GM23338 (cell line): ENCODE results near the gene KAZN. TPM values are rescaled to one million over a fixed set of nuclear protein-coding genes. Genes with fewer than 3 reads are reported as not detected.

ENCODE experiments used
- ATAC-seq: fragments of 200-7000 bp; cut with Tn5 transposase; 3 replicates; pipeline ENCODE4 v1.9.1; 2020
- DNase-seq: peaks from one replicate; pipeline ENCODE4 v3.0.0-alpha.2; 2015; ENCODE audit warnings: low spot score
- H2AFZ ChIP-seq: fragments of 200-600 bp; sonication (generic); 2 replicates; pipeline ENCODE4 v1.8.0; 2016; ENCODE audit warnings: antibody characterized with exemption, mild to moderate bottlenecking, moderate library complexity
- H3F3A ChIP-seq: fragments of 200-600 bp; sonication (generic); replicated peaks from 2 replicates; pipeline ENCODE4 v1.8.0; 2017; ENCODE audit warnings: antibody characterized with exemption, mixed run types, low read depth
- H3K27ac ChIP-seq: fragments of 200-600 bp; sonication (generic); 2 replicates; pipeline ENCODE4 v1.6.1; 2016; ENCODE audit warnings: low read depth
- H3K27me3 ChIP-seq: fragments of 200-600 bp; sonication (generic); 2 replicates; pipeline ENCODE4 v1.8.0; 2016; ENCODE audit warnings: mild to moderate bottlenecking, mixed run types, moderate library complexity; ENCODE audit not compliant: insufficient read depth
- H3K36me3 ChIP-seq: fragments of 200-600 bp; sonication (generic); 2 replicates; pipeline ENCODE4 v1.8.0; 2016; ENCODE audit warnings: mild to moderate bottlenecking; ENCODE audit not compliant: insufficient read depth
- H3K4me1 ChIP-seq: fragments of 200-600 bp; sonication (generic); 2 replicates; pipeline ENCODE4 v1.8.0; 2016; ENCODE audit warnings: mild to moderate bottlenecking, moderate library complexity; ENCODE audit not compliant: insufficient read depth
- H3K4me2 ChIP-seq: fragments of 200-600 bp; sonication (generic); 2 replicates; pipeline ENCODE4 v1.7.1; 2017; ENCODE audit warnings: mixed run types
- H3K4me3 ChIP-seq: fragments of 200-600 bp; sonication (generic); 2 replicates; pipeline ENCODE4 v1.6.1; 2016; ENCODE audit warnings: mixed run types
- H3K79me2 ChIP-seq: fragments of 200-600 bp; sonication (generic); replicated peaks from 2 replicates; pipeline ENCODE4 v1.8.0; 2017; ENCODE audit warnings: mild to moderate bottlenecking; ENCODE audit not compliant: insufficient read depth
- H3K9me2 ChIP-seq: fragments of 200-600 bp; sonication (generic); 2 replicates; pipeline ENCODE4 v1.8.0; 2017; ENCODE audit not compliant: insufficient read depth
- H4K20me1 ChIP-seq: fragments of 200-600 bp; sonication (generic); replicated peaks from 2 replicates; pipeline ENCODE4 v1.8.0; 2017; ENCODE audit warnings: mild to moderate bottlenecking; ENCODE audit not compliant: insufficient read depth
- H3K27ac Mint-ChIP-seq: 2 replicates; pipeline ENCODE4 v1.8.0; 2020; ENCODE audit warnings: inconsistent platforms, mild to moderate bottlenecking, moderate library complexity, mixed read lengths
- H3K27me3 Mint-ChIP-seq: 3 replicates; pipeline ENCODE4 v1.8.0; 2022; ENCODE audit warnings: low read depth, mild to moderate bottlenecking, moderate library complexity, mixed read lengths, inconsistent platforms; ENCODE audit not compliant: insufficient read depth, poor library complexity
- H3K36me3 Mint-ChIP-seq: 3 replicates; pipeline ENCODE4 v1.8.0; 2021; ENCODE audit warnings: low read depth, mild to moderate bottlenecking, inconsistent platforms, moderate library complexity, mixed read lengths
- H3K4me1 Mint-ChIP-seq: 3 replicates; pipeline ENCODE4 v1.8.0; 2020; ENCODE audit warnings: mild to moderate bottlenecking, inconsistent platforms, mixed read lengths
- H3K4me3 Mint-ChIP-seq: 3 replicates; pipeline ENCODE4 v1.8.0; 2021; ENCODE audit warnings: moderate library complexity, mild to moderate bottlenecking, inconsistent platforms, mixed read lengths
- H3K9me3 Mint-ChIP-seq: 3 replicates; pipeline ENCODE4 v1.8.0; 2020; ENCODE audit warnings: moderate library complexity, mild to moderate bottlenecking, inconsistent platforms, mixed read lengths
- NANOG ChIP-seq: IDR thresholded peaks from 2 replicates; pipeline ENCODE4 v1.6.1; 2016; ENCODE audit warnings: antibody characterized with exemption, borderline replicate concordance
- REST ChIP-seq: IDR thresholded peaks from one replicate; pipeline ENCODE4 v1.6.1; 2018; ENCODE audit warnings: antibody characterized with exemption; ENCODE audit not compliant: unreplicated experiment
- ZNF114 ChIP-seq: fragments of 250-450 bp; sonication (Bioruptor Pico); IDR thresholded peaks from 2 replicates; pipeline ENCODE4 v1.5.0; 2020; ENCODE audit warnings: mild to moderate bottlenecking, moderate library complexity
- ZNF462 ChIP-seq: fragments of 250-450 bp; sonication (Bioruptor Pico); IDR thresholded peaks from 2 replicates; pipeline ENCODE4 v1.5.0; 2020; ENCODE audit warnings: mild to moderate bottlenecking, moderate library complexity
- polyA plus RNA-seq: library from polyadenylated mRNA; unstranded; fragments of >200 nt; fragmentation: Nextera tagmentation; extraction: Ambion mirVana; gene quantifications from 2 replicates; pipeline ENCODE4 v1.2.1, GENCODE V29; 2016
- total RNA-seq: library from RNA; depleted of rRNA; stranded (reverse); fragments of >200 nt; shearing (Covaris generic); gene quantifications from 2 replicates; pipeline ENCODE4 v1.2.3, GENCODE V29; 2014

Gene KAZN
- total and polyA plus RNA-seq, 2 experiments from 2014 or later: 9.9 to 15.0 TPM

GRCh38 chr1:14841456-14841855 lies 243.0 kb downstream of the KAZN start:
- no peak for ATAC-seq
- H3K27ac ChIP-seq: no peak overlapping the region
- peaks cover 11% of the 10 kb centered on the region; the same call in 1 of the 2 replicates for H3K9me2 ChIP-seq
- H3K36me3 ChIP-seq: no peaks in the 10 kb centered on the region
- H3F3A ChIP-seq: no peaks in the 10 kb centered on the region
- Mint-ChIP-seq H3K9me3 (peaks cover 39% of the 10 kb centered on the region), H3K27me3 (peaks cover 3% of the 10 kb centered on the region), H3K36me3 (peaks cover 12% of the 10 kb centered on the region), H3K4me3 (no peak overlapping the region), H3K27ac (no peak overlapping the region), H3K4me1 (peaks cover 7% of the 10 kb centered on the region)
- H3K4me1 ChIP-seq: no peaks in the 10 kb centered on the region; the same call in 1 of the 2 replicates
- 0 out of 2 replicates have a peak, but pooled peaks cover 3% of the 10 kb centered on the region for H4K20me1 ChIP-seq
- H3K79me2 ChIP-seq: no peaks in the 10 kb centered on the region
- H2AFZ ChIP-seq: no peak overlapping the region
- H3K4me3 ChIP-seq: no peak overlapping the region
- no peaks in the 10 kb centered on the region for H3K27me3 ChIP-seq
- no peak overlapping the region for H3K4me2 ChIP-seq
- DNase-seq: no peak
- TF ChIP-seq ZNF114 (CRISPR knock-in tag) (no peak), ZNF462 (CRISPR knock-in tag) (no peak), NANOG (no peak), REST (no peak)
